COR-L47 (cell line): ENCODE measurements around the gene PHACTR2.
"Not testable (repeated sequence)": the region's sequence is repeated elsewhere in the genome, so short reads cannot be mapped to it uniquely, and the experiment has no call there.

Source experiments
- DNase-seq: peaks from one replicate; lab custom pipeline; 2025; lab: John Stamatoyannopoulos, UW

Gene PHACTR2

DNA sequence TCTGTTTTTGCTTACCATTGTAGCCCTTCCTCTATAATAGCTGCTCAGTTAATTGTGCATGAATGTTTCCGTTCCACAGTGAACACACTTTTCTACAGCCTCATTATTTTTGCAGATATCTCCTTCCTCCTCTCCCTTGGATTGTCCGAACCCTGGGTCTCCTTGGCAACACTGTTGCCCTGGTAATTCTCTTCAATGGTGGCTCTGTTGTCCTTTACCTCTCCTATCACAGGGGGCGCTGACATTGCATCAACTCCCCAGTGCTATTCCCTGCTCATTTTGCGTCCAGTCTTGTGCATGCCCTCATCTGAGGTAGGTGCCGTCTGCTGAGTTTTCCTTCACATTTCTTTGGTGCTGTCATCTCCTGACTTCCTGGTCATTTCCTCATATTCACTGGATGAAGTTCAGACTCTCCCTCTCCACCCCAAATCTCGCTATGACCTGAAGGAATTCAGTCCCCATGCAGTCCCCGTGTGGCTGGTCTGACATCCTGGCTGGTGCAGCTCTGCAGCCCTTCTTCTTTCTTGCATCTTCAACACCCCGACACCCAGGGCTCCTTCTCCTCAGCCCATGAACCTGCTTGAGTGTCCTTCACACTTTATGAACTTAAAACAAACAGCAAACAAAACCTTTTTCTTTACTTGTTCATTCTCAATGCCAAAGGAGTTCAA is 21.1 kb downstream of the PHACTR2 start:
- DNase-seq: no peak

GRCh38 chr6:143699430-143699825 is 21.7 kb downstream of the PHACTR2 start:
- DNase-seq: no peak

DNA sequence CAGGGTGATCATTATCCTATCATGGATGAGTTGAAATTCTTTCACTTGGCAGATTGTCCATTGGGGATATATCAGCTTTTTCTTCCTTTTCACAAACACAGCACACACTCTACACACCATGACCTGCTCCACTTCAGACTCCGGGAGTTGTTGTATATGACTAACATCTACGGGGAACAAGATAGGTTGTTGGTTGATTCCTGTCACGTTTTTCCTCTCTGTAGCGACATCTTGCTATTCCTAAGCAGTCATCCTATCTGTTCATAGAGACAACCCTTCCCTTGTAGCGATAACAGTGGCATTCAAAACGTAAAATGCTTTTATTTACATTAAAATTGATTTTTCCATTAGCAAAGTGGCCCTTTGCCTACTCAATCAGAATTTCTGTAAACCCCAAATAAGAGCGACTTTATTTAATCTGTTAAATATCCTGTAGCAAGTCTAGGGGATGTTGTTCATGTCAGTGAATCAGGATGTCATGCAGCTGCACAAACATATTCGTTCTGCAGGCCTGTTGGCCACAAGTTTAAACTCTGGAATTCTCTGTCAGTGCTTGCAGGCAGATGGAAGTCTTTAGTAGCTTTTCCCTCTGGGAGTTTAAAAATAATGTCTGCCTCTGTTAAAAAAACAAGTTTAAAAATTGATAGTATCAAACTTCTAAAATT is 23.1 kb downstream of the PHACTR2 start:
- DNase-seq: no peak

DNA sequence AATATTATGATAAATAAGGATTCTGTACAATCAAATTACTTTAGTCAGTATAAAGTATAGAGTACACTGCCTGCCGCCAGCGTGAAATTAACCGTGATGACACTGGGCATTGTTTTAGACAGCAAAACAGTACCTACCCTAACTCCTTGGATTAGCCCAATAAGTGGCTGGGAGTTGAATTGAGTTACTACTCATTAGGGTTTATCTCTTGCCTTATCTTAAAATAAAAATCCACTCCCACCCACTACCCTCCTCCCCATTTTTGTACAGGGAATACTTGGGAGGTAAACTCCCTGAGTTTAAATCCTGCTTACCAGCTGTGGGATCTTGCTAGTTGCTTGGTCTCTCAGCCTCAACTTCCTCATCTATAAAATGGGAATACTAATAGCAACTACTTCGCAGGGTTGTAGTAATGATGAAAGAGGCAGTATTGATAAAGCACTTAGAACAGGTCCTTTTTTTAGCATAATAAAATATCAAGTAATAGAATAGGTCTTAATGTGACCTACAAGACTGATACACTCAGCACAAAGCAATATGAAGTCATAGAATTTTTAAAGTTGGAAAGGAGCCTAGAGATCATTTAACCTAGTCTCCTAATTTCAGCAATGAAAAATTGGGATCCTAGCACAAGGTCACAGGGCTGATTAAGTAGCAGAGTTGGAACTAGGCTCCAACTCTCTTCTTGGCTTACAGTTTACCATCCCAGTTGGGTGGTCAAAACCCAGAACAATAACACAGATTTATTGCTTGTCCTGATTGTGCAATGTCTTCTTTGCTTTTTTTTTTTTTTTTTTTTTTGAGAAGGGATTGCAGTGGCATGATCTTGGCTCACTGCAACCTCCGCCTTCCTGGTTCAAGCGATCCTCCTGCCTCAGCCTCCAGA is 23.8 kb downstream of the PHACTR2 start:
- no peak for DNase-seq

DNA sequence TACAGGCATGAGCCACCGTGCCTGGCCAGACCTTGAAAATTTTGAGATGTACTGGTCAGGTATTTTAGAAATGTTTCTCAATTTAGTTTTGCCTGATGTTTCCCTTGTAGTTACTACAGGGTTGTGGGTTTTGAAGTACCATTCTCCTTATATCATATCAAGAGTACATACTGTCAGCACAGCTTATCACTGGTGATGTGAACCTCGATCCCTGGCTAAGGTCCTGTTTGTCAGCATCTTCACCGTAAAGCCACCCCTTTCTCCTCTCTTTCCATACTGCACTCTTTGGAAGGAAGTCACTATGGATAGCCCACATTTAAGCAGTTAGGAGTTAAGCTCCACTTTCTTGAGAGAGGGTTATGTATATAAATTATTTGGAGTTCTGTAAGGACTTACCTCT is 27.8 kb downstream of the PHACTR2 start:
- no peak for DNase-seq

DNA sequence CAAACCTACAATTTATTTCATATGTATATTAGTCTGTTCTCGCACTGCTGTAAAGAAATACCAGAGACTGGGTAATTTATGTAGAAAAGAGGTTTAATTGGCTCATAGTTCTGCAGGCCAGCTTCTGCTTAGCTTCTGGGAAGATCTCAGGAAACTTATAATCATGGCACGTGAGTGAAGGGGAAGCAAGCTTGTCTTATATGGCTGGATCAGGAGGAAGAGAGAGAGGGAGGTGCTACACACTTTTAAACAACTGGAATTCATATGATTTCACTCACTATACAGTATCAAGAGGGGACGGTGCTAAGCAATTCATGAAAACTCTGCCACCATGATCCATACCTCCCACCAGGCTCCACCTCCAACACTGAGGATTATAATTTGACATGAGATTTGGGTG is 29.9 kb downstream of the PHACTR2 start:
- DNase-seq: no peak

GRCh38 chr6:143708889-143709288 is 31.1 kb downstream of the PHACTR2 start:
- DNase-seq: no peak

- DNase-seq: no peak
These were observed 33.9 kb downstream of the PHACTR2 start for GRCh38 chr6:143711714-143712113.

DNA sequence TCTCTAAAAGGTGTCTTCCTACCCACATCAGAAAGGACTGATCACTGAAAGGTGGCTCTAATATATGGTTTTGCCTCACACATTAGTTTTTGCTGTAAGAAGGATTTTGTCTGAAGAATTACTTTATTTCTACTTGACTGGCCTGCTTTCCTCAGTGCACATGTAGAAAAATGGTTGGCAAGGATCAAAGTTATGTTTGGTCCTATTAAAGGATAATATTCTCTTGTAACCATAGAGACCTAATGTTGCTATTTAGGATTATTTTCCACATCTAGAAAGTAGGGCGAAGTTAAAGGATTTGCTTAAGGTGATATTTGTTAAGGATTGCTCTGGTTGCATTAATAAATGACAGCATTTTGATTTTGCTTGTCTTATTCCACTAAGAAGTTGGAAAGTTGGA is 40.7 kb downstream of the PHACTR2 start:
- DNase-seq: no peak

- DNase-seq: no peak
These were observed 43.9 kb downstream of the PHACTR2 start for GRCh38 chr6:143721642-143722041.

DNA sequence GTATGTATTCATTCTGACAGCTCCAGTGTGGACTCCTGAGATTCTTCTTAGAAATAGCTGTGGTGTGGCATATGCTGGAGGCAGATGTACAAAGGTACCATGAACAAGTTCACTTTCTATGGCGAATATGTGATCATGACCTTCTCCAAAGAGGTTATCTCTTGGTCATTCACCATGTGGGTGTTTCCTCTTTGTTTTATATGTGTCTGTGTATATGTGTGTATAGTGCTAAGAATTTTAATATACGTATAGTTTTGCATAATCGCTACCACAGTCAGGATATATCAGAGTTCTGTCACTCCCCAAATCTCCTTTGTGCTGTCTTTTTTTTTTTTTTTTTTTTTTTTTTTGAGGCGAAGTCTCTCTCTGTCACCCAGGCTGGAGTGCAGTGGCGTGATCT is 47.1 kb downstream of the PHACTR2 start:
- DNase-seq: no peak

- DNase-seq: no peak
These were observed 48.4 kb downstream of the PHACTR2 start for GRCh38 chr6:143726015-143726647.

GRCh38 chr6:143727035-143727434 is 49.3 kb downstream of the PHACTR2 start:
- DNase-seq: no peak

GRCh38 chr6:143731789-143732188 is 54.0 kb downstream of the PHACTR2 start:
- DNase-seq: no peak

DNA sequence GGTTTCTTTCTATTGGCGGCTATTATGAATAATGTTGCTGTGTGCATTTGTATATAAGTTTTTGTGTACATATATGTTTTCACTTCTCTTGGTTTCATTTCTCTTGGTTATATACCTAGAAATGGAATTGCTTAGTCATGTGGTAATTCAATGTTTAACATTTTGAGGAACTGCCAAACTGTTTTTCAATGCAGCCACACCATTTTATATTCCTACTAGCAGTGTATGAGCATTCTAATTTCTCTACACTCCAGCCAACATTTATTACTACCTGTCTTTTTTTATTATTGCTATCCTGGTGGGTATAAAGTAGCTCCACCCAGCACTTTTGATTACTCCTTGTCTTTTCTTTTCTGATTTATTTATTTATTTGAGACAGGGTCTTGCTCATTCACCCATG is 54.8 kb downstream of the PHACTR2 start:
- no peak for DNase-seq

- no peak for DNase-seq
These were observed 55.7 kb downstream of the PHACTR2 start for GRCh38 chr6:143733510-143733909.

DNA sequence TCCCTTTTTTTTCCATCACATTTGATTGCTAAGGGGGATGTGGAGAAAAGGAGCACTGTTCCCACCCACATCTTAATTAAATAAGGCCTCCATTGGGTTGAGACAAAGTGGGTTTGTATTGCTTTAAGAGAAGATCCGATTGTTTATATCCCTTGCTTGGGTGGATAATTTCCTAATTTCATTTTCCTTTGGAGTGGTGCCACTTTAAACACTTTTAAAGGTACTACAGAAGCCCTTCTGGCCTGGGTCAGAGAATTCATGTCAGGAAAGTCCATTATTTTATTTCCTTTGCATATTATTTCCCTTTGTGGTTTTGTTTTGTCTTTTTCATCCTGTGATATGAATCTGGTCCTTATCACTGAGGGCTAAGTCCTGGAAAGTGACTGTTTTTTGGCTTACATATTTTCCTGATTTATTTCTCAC is 56.9 kb downstream of the PHACTR2 start:
- DNase-seq: no peak

DNA sequence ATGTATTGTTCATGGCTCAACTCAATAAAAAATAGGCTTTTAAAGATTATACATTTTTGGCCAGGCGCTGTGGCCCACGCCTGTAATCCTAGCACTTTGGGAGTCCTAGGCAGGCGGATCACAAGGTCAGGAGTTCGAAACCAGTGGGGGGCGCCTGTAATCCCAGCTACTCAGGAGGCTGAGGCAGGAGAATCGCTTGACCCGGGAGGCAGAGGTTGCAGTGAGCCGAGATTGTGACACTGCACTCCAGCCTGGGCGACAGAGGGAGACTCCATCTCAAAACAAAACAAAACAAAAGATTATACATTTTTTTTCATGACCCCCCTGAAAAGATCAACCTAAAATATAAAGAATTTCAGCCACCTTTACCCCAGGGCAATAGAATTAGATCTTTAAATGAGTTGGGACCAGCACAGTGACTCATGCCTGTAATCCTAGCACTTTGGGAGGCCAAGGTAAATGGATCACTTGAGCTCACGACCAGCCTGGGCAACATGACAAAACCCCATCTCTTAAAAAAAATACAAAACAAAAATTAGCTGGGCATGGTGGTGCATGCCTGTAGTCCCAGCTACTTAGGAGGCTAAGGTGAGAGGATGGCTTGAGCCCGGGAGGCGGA is 60.4 kb downstream of the PHACTR2 start:
- not testable (repeated sequence) for DNase-seq

GRCh38 chr6:143739341-143739851 is 61.6 kb downstream of the PHACTR2 start:
- DNase-seq: no peak

GRCh38 chr6:143740213-143740612 is 62.4 kb downstream of the PHACTR2 start:
- no peak for DNase-seq

DNA sequence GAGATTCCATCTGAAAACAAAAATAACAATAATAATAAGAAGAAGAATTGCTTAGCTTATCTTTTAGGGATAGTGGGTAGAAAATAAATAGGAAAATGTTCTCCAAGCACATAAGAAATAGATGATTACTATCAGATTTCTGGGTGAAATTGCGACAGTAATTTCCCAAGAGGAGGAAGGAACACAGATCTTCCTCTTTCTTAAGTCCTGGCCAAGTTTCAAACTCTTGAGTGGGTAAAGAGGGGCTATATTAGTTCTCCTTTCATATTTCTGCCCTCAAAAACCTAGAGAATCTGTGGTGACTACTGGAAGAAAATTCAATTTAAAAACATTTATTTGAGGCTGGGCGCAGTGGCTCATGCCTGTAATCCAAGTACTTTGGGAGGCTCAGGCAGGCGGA is 63.7 kb downstream of the PHACTR2 start:
- DNase-seq: no peak
